ENCODE data around the gene CCL18.
"Not testable (repeated sequence)": the region's sequence is repeated elsewhere in the genome, so short reads cannot be mapped to it uniquely, and the experiment has no call there.

GRCh38 chr17:36082482-36083120 lies 18.5 kb downstream of the CCL18 start:
- TF ChIP-seq MAZ (IDR thresholded peaks at IDR 0.05; ENCODE audit: borderline replicate concordance, low read depth, low read length); MAFK (IDR thresholded peaks at IDR 0.05; ENCODE audit: low read depth, low read length); POLR2A (IDR thresholded peaks at IDR 0.05; ENCODE audit: low read depth, low read length); MXI1 (IDR thresholded peaks at IDR 0.05; ENCODE audit: borderline replicate concordance, low read depth, low read length); RAD21 (IDR thresholded peaks at IDR 0.05; ENCODE audit: low read length); RFX5 (IDR thresholded peaks at IDR 0.05; ENCODE audit: low read depth, low read length); SMC3 (IDR thresholded peaks at IDR 0.05; ENCODE audit: low read depth, low read length); FOS (IDR thresholded peaks at IDR 0.05; ENCODE audit: low read depth, low read length); BHLHE40 (IDR thresholded peaks at IDR 0.05; ENCODE audit: low read depth, low read length); CEBPB (IDR thresholded peaks at IDR 0.05; ENCODE audit: low read depth, low read length); ELK1 (IDR thresholded peaks at IDR 0.05; ENCODE audit: borderline replicate concordance, low read depth, low read length); RCOR1 (IDR thresholded peaks at IDR 0.05; ENCODE audit: insufficient replicate concordance, low read length): not testable (repeated sequence)
- TF ChIP-seq, protein P1, sequence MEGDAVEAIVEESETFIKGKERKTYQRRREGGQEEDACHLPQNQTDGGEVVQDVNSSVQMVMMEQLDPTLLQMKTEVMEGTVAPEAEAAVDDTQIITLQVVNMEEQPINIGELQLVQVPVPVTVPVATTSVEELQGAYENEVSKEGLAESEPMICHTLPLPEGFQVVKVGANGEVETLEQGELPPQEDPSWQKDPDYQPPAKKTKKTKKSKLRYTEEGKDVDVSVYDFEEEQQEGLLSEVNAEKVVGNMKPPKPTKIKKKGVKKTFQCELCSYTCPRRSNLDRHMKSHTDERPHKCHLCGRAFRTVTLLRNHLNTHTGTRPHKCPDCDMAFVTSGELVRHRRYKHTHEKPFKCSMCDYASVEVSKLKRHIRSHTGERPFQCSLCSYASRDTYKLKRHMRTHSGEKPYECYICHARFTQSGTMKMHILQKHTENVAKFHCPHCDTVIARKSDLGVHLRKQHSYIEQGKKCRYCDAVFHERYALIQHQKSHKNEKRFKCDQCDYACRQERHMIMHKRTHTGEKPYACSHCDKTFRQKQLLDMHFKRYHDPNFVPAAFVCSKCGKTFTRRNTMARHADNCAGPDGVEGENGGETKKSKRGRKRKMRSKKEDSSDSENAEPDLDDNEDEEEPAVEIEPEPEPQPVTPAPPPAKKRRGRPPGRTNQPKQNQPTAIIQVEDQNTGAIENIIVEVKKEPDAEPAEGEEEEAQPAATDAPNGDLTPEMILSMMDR (conservative IDR thresholded peaks at IDR 0.05; ENCODE audit: low read depth, low read length): not testable (repeated sequence)
- TF ChIP-seq, protein P2, sequence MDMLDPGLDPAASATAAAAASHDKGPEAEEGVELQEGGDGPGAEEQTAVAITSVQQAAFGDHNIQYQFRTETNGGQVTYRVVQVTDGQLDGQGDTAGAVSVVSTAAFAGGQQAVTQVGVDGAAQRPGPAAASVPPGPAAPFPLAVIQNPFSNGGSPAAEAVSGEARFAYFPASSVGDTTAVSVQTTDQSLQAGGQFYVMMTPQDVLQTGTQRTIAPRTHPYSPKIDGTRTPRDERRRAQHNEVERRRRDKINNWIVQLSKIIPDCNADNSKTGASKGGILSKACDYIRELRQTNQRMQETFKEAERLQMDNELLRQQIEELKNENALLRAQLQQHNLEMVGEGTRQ (IDR thresholded peaks at IDR 0.05; ENCODE audit: low read depth, low read length): not testable (repeated sequence)
